OCI-LY7 (cell line): Measurements from ENCODE around the gene CDK5R2.

Experiments
- EZH2phosphoT487 ChIP-seq: fragments of 200-600 bp; sonication (generic); IDR thresholded peaks from 2 replicates; pipeline ENCODE4 v1.6.1; 2018; ENCODE audit warnings: low read depth, borderline replicate concordance, mild to moderate bottlenecking, mixed run types, antibody characterized with exemption, low read length, moderate library complexity, mixed read lengths
- TF ChIP-seq, protein P1 (sequence below): fragments of 200-600 bp; sonication (generic); conservative IDR thresholded peaks from 2 replicates; pipeline ENCODE4 v1.5.1; 2014; ENCODE audit warnings: mild to moderate bottlenecking, antibody characterized with exemption, low read length, moderate library complexity, mixed read lengths

DNA sequence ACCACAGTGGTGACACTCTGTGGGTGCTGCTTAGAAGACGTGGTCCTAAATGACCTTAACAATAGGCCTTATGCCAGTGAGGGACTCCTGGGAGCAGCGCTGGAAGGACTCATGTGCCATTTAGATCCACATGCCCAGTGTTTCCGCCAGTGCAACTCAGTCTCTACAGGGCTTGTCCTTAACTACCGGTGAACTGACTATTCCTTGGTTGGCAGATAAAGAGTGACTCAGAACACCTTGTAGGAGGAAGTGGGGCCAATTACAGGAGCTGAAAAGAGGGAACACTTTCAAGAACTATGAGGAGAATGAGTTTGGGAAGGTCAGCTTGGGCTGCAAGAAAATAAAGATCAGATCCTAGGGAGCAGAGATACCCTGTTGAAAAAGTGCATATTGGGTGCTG is 1.8 kb upstream of the CDK5R2 start:
- TF ChIP-seq, protein P1, sequence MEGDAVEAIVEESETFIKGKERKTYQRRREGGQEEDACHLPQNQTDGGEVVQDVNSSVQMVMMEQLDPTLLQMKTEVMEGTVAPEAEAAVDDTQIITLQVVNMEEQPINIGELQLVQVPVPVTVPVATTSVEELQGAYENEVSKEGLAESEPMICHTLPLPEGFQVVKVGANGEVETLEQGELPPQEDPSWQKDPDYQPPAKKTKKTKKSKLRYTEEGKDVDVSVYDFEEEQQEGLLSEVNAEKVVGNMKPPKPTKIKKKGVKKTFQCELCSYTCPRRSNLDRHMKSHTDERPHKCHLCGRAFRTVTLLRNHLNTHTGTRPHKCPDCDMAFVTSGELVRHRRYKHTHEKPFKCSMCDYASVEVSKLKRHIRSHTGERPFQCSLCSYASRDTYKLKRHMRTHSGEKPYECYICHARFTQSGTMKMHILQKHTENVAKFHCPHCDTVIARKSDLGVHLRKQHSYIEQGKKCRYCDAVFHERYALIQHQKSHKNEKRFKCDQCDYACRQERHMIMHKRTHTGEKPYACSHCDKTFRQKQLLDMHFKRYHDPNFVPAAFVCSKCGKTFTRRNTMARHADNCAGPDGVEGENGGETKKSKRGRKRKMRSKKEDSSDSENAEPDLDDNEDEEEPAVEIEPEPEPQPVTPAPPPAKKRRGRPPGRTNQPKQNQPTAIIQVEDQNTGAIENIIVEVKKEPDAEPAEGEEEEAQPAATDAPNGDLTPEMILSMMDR = no peak
- no peak for TF ChIP-seq EZH2phosphoT487
